PC-3 (cell line): ENCODE data around the gene ARL5A.

ENCODE experiments used
- CTCF ChIP-seq: fragments of 300-600 bp; sonication (generic); conservative IDR thresholded peaks from 2 replicates; pipeline ENCODE4 v1.5.1; 2017; ENCODE audit warnings: antibody characterized with exemption, low read depth, mild to moderate bottlenecking, low read length
- EZH2phosphoT487 ChIP-seq: fragments of 300-600 bp; sonication (generic); IDR thresholded peaks from 2 replicates; pipeline ENCODE4 v1.6.1; 2018; ENCODE audit warnings: mild to moderate bottlenecking, antibody characterized with exemption, low read length, borderline replicate concordance

- TF ChIP-seq CTCF (no peak), EZH2phosphoT487 (no peak)
Observed at GRCh38 chr2:151791545-151791944, 36.7 kb downstream of the ARL5A start.
